B cell (primary cell): Measurements from ENCODE around the gene GET4.
"Not testable (repeated sequence)": the region's sequence is repeated elsewhere in the genome, so short reads cannot be mapped to it uniquely, and the experiment has no call there.

Source experiments
- CTCF ChIP-seq: fragments of 200-600 bp; IDR thresholded peaks from one replicate; pipeline ENCODE4 v1.8.0; 2022; ENCODE audit warnings: antibody characterized with exemption, mild to moderate bottlenecking
- EZH2 ChIP-seq: IDR thresholded peaks from 2 replicates; pipeline ENCODE4 v1.6.1; 2012; ENCODE audit warnings: borderline replicate concordance, low read depth, mild to moderate bottlenecking, moderate library complexity, low read length; ENCODE audit not compliant: insufficient read depth, poor library complexity, severe bottlenecking

DNA sequence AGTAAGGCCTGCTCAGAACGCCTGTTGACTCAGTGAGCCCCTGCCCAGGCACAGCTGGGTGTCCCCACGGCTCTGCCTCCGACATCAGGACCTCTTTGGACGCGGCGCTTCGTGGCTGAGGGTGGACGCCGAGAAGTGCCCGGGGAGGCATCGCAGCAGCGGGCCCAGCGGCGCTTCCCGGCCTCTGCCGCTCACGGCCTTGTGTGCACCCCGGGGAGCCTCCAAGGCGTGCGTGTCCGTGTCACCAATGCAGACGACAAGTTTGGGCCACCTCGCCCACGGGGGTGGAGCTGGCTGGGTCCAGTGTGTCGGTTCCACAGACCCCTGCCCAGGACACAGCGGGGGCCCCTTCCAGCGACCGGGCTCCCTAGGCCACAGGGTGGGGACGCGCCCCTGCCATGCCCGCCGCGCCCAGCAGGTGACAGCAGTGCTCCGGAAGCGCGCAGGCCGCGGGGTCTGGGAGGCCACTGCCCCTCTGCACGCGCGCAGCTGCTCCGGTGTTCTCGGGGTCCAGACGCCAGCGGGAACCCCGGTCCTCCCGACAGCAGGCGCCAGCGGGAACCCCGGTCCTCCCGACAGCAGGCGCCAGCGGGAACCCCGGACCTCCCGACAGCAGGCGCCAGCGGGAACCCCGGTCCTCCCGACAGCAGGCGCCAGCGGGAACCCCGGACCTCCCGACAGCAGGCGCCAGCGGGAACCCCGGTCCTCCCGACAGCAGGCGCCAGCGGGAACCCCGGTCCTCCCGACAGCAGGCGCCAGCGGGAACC, 32.4 kb downstream of the GET4 start:
- peak; percentile 81 for TF ChIP-seq CTCF
- TF ChIP-seq EZH2: not testable (repeated sequence)
